Measurements from ENCODE around the gene ITGB3.
A peak's percentile ranks its signal among the peaks of the same experiment; 100 is the strongest.
"Not testable (repeated sequence)": the region's sequence is repeated elsewhere in the genome, so short reads cannot be mapped to it uniquely, and the experiment has no call there.

The ITGB3 gene

DNA sequence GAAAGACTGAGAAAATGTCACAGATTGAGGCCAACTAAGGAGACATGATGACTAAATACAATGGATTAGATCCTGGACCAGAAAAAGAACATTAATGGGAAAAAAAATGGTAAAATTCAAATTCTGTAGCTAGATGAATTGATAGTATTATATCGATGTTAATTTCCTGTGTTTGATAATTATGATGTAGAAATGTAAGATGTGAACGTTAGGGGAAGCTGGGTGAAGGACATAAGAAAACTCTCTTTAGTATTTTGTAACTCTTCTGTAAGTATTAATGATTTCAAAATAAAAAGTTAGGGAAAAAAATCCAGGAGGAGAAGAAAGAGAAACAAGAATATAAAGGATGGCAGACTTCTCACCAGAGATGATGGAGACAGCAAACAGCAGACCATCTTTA lies 2.8 kb upstream of the ITGB3 start:
- DNase-seq: no peak

DNA sequence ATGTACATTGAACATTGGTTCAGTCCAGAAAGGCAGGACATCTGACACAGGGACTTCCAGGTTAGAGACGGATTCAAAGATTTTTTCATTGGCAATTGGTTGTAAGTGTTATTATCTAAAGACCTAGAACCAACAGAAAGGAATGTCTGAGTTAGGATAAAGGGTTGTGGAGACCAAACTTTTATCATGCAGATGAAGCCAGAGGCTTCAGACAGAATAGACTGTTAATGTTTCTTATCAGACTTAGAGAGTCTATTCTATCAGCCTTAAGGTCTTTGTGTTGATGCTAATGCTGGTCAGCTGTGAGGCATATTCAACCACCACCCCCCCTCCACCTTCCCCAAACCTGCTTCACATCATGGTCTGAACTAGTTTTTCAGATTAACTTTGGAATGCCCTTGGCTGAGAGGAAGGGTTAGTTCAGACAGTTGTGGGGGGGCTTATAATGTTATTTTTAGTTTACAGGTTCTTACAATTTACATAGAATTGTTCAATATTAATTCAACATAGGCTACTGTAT lies 2.1 kb upstream of the ITGB3 start:
- no peak for DNase-seq

GRCh38 chr17:47252209-47252608 lies 1.4 kb upstream of the ITGB3 start:
- no peak for DNase-seq

- no peak for DNase-seq
Measured at GRCh38 chr17:47252766-47253512, 688 bp upstream of the ITGB3 start.

DNA sequence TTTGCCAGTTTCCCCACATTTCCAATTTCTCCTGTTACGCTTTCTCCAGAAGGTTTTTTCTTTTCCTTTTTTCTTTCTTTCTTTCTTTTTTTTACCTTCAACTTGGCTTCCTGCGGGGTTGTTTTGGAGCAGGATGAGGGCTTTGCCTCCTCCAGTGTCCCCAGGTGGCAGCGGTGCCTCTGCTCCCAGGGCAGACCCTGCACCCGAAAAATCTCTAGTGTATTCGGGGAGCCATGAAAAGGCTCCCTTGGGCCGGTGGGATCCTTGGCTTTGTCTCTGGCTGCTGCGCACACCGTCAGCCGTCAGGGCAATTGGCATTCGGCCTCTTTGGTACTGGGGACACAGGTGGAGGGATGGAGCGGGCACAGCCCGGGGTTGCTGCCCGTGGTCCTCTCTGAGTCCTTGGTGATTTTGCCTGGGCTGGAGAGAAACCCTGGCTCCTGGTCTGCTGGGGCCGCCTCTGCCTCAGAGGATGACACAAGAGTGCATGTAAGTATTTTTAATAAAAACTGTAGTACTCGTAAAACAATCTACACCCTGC lies 846 bp downstream of the ITGB3 start:
- no peak for DNase-seq

DNA sequence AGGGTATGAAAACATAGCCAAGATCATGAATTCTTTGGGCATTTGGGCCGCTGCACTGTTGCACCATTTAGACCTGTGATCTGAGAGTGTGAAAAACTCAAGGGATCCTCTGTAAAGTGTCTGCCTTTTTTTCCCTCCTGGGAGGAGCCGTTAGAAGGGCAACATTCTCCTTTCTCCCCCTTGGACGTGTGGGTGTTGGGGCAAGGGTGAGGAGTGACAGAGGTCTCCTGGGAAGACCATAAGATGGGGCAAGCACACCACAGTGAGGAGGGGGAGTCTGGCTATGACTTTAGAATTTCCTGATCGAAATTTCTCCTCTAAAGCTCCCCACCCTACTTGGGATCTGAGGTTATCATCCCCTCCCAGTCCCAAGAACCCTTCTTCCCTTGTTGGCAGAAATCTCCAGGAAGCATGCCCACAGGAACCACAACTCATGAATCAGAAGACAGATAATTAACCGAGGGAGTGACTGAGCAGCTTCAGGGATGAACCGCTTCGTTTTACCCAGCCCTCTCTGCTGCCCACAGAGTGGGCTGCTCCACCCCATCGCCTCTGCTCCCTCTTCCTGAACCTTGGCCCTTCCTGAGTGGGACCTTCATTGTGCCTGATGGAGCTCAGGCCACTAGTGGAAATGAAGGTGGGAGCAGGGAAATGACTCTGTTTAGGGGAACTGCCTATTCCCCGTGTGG lies 4.2 kb downstream of the ITGB3 start:
- DNase-seq: no peak

DNA sequence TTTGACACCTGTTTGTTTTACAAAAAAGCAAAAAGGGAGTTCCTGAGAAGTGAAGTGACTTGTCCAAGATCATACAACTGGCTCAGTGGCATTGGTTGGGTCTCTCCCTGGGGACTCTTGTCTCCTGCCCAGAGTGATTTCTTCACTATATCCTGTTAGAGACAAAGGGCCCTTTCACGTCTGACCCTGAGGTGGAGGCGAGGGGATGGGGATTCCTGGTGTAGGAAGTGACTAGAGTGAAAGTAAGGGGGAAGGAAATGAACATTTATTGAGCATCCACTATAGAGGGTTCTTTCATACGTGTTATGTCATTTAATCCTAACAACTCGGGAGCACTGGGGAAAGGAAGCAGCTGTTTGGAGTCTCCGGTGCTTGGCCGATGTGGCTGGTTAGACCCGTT lies 9.0 kb downstream of the ITGB3 start:
- no peak for DNase-seq

- no peak for DNase-seq
Measured at GRCh38 chr17:47264166-47264565, 10.5 kb downstream of the ITGB3 start.

DNA sequence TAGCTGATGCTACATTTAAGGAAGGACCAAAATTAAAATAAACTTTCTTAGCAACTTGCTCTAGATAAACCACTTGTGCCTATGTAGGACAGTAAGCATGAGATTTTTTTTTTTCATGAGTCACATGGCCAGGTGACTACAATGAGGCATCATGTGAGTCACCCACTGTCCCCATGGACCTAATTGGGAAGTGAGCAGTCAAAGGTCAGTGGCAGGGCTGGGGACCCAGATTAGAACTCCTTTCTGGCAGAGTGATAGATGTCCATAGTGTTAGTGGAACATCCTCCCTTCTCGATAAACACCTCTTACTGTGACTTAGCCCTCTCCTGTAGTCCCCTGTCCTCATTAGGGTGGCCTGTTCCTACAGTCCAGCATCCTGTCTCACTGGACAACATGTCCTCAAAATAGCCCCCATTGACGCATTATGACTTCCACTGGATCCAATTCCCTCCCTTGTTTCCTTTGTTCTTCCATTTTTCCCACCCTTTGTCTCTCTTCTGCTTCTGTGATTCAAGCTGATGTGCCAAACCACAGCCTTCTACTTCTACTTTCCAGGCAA lies 12.4 kb downstream of the ITGB3 start:
- DNase-seq: no peak

GRCh38 chr17:47266782-47267181 lies 13.2 kb downstream of the ITGB3 start:
- DNase-seq: no peak

DNA sequence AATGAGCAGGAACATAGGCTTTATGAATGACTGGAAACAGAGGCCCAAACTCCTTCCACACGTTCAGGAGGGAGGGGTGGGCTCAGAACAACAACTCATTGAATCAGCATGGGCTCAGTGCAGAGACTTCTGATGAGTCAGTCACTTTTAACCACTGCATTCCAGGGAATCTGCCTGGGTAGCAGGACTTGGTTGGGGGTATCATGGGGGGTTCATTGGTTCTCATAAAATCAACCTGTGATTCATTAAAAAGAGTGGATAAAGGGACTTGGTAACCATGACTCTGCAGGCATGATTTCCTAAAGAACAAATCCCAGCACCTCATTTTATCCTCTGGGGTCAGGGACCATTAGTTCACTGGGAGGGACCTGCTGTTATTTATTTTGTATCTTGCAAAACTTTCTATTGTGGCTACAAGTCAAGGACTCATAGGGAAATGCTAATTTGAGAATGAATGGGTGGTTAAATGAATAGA lies 13.8 kb downstream of the ITGB3 start:
- DNase-seq: no peak

DNA sequence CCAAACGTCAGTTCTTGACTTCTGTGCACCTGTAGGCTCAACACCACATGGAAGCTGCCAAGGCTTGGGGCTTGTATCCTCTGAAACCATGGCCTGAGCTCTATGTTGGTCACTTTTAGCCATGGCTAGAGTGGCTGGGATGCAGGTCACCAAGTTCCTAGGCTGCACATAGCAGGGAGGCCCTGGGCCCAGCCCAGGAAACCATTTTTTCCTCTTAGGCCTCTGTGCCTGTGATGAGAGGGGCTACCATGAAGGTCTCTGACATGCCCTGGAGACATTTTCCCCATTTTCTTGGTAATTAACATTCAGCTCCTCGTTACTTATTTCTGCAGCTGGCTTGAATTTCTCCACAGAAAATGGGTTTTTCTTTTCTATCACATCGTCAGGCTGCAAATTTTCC lies 15.3 kb downstream of the ITGB3 start:
- DNase-seq: not testable (repeated sequence)

DNA sequence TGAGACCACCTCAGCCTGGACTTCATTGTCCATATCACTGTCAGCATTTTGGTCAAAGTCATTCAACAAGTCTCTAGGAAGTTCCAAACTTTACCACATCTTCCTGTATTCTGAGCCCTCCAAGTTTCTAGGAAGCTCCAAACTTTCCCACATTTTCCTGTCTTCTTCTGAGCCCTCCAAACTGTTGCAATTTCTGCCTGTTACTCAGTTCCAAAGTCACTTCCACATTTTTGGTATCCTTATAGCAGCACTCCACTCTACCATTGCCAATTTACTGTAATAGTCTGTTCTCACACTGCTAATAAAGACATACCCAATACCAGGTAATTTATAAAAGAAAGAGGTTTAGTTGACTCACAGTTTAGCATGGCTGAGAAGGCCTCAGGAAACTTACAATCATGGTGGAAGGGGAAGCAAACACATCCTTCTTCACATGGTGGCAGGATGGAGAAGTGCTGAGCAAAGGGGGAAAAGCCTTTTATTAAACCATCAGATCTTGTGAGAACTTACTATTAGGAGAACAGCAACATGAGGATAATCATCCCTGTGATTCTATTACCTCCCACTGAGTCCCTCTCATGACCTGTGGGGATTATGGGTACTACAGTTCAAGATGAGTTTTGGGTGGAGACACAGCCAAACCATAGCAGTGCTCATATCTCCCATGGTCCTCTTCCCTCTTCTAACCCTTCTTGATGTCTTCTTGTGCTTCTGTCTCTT lies 16.1 kb downstream of the ITGB3 start:
- DNase-seq: not testable (repeated sequence)

DNA sequence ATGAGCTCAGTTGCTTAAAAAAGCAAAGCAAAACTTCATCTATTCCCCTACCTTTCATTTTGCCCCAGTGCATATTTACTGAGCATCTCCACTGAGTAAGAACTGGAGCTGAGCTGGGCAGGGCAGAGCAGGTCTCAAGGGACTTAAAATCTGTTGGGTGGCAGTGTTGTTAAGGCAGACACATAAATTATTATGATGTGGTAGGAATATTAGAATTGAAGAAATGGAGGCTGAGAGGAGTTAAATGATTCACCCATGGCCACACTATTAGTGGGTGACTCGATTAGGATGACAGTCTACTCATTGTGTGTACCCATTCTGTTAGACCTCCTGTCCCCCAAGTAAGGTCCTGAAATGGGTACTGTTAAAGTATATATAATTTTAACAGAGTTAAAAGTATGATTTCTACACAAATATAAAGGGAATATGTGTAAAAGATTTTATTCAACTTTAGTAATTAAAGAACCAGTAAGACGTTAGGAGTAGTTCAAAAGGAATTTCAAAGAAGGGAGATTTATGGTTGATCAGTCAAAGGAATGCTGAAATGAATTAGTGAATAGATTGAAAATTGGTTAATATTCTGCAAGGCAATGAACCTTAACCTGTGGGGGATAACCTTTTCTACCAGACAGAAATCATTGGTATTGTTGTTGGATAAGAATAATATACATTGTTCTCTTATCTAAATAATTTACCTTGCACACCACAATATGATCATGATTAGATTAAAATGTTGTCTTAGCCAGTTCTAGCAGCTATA lies 17.5 kb downstream of the ITGB3 start:
- DNase-seq: no peak

- DNase-seq: no peak
Measured at GRCh38 chr17:47272491-47272890, 18.9 kb downstream of the ITGB3 start.

DNA sequence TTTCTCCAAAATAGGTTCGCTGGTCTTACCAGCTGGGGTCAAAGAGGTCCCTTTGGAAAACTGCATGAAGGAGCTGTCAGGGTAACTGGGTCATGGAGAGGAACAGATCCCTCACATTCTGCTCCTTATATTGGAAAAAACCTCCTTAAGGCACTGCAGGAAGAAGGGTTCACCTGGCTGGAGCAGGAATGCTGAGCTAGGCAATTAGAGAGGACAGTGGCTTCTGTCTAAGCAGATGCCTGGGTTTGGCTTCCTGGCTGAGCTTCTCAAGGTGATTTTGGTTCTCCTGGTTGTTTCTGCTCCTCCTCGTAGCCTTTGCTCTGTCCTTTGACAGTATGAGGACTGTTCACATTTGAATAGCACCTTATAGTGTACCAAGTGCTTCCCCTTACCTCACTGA lies 19.6 kb downstream of the ITGB3 start:
- no peak for DNase-seq

- no peak for DNase-seq
Measured at GRCh38 chr17:47274319-47275069, 20.9 kb downstream of the ITGB3 start.

- DNase-seq: no peak
Measured at GRCh38 chr17:47275245-47275984, 21.8 kb downstream of the ITGB3 start.

DNA sequence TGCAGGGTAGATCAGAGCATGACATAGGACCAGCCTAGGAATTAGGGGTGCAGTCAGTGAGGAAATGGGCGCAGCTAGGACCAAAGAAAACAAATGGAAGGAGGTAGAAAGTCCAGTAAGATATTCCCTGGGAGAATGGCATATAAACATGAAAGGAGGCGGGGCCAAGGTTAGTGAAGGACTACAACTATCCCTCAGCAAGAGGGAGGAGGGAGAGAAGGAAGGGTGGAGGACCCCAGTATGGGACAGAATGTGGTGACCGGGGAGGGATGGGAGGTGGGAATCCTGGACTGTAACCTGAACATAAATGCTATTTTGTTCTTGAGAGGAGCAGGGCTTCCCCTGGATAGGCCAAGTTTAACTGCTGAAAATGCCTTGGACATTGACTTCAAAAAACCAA lies 22.8 kb downstream of the ITGB3 start:
- no peak for DNase-seq

- peak; percentile 30 for DNase-seq
Measured at GRCh38 chr17:47276868-47277267, 23.2 kb downstream of the ITGB3 start.

- no peak for DNase-seq
Measured at GRCh38 chr17:47277921-47278320, 24.3 kb downstream of the ITGB3 start.
